K562 (cell line): ENCODE results near the gene SLC39A11. TPM values are rescaled to one million over a fixed set of nuclear protein-coding genes. Genes with fewer than 3 reads are reported as not detected.

ENCODE experiments used
- DPF2 ChIP-seq: fragments of 450-650 bp; IDR thresholded peaks from 2 replicates; pipeline ENCODE4 v1.6.1; 2016
- ERF ChIP-seq: fragments of 450-650 bp; formaldehyde crosslinking; IDR thresholded peaks from 2 replicates; pipeline ENCODE4 v1.4.0; 2020; ENCODE audit warnings: mild to moderate bottlenecking, mixed read lengths
- GATAD2A ChIP-seq: fragments of 450-650 bp; IDR thresholded peaks from 2 replicates; pipeline ENCODE4 v1.6.1; 2017
- GATAD2B ChIP-seq: fragments of 450-650 bp; IDR thresholded peaks from 2 replicates; pipeline ENCODE4 v1.6.1; 2017; ENCODE audit warnings: mild to moderate bottlenecking, borderline replicate concordance
- GMEB1 ChIP-seq: fragments of 250-450 bp; sonication (Bioruptor Pico); IDR thresholded peaks from 2 replicates; pipeline ENCODE4 v1.4.0; 2020; ENCODE audit warnings: mild to moderate bottlenecking
- HNRNPH1 ChIP-seq: fragments of 200-400 bp; formaldehyde crosslinking; optimal IDR thresholded peaks from 2 replicates; pipeline ENCODE3; 2017; ENCODE audit warnings: low read depth, mild to moderate bottlenecking, low read length, moderate library complexity
- HNRNPLL ChIP-seq: fragments of 200-400 bp; formaldehyde crosslinking; IDR thresholded peaks from 2 replicates; pipeline ENCODE4 v1.6.1; 2017; ENCODE audit warnings: low read length, low read depth, mild to moderate bottlenecking; ENCODE audit not compliant: poor library complexity, severe bottlenecking
- PRPF4 ChIP-seq: fragments of 200-400 bp; formaldehyde crosslinking; IDR thresholded peaks from one replicate; pipeline ENCODE4 v1.6.1; 2017; ENCODE audit warnings: low read length, low read depth, mild to moderate bottlenecking; ENCODE audit not compliant: insufficient read depth, poor library complexity, severe bottlenecking
- RAD21 ChIP-seq, 2 experiments: fragments of 250-450 bp in 1 of 2; fragments of 450-650 bp in 1 of 2; sonication (Bioruptor Pico) in 1 of 2; formaldehyde crosslinking in 1 of 2; IDR thresholded peaks in 1 of 2; conservative IDR thresholded peaks in 1 of 2; 2 replicates each; pipeline versions ENCODE4 v1.4.0 to v1.8.0; 2020 to 2022; ENCODE audit warnings: mild to moderate bottlenecking in 2 of 2, moderate library complexity in 1 of 2
- polyA plus RNA-seq, 8 experiments: library from polyadenylated mRNA; depleted of rRNA in 4 of 8; stranded (reverse) in 5 of 8; unstranded in 3 of 8; fragments of >200 nt; fragmentation: Nextera tagmentation in 2 of 8; fragmentation: Illumina TruSeq in 1 of 8; extraction: Ambion mirVana in 2 of 8; extraction: Trizol in 1 of 8; gene quantifications; 2 replicates each; pipeline versions ENCODE4 v1.2.1 to v1.2.3, GENCODE V29; 2011 to 2014; ENCODE audit warnings: inconsistent platforms in 1 of 8, missing spikeins in 1 of 8
- total RNA-seq, 7 experiments: library from RNA; depleted of rRNA in 6 of 7; stranded (reverse); fragments of >200 nt in 6 of 7; fragmentation: Illumina TruSeq in 2 of 7; extraction: Trizol in 2 of 7; gene quantifications; 2 replicates each; pipeline versions ENCODE4 v1.2.1 to v1.2.3, GENCODE V29; 2011 to 2021; ENCODE audit warnings: low replicate concordance in 1 of 7
- TF ChIP-seq, protein P1 (sequence below): fragments of 450-650 bp; IDR thresholded peaks from 2 replicates; pipeline ENCODE4 v1.6.1; 2016; ENCODE audit warnings: mild to moderate bottlenecking, moderate library complexity

SLC39A11 gene
- total and polyA plus RNA-seq, 9 of the 15 experiments (the other 6 are each of a cell fraction or from before 2014, with no cell fraction given) = 10.5 to 26.4 (median 13.4) TPM

GRCh38 chr17:72985882-72986720, 106.4 kb downstream of the SLC39A11 start (continued):
- TF ChIP-seq GMEB1 (no peak), ERF (CRISPR knock-in tag) (no peak), GATAD2A (no peak), RAD21 (CRISPR knock-in tag; conservative IDR thresholded peaks at IDR 0.05 in 1 of 2, IDR thresholded peaks at IDR 0.05 in 1 of 2) (peak; percentile 60 to 85), HNRNPH1 (no peak), PRPF4 (no peak), HNRNPLL (no peak), DPF2 (no peak), GATAD2B (no peak)
- TF ChIP-seq, protein P1, sequence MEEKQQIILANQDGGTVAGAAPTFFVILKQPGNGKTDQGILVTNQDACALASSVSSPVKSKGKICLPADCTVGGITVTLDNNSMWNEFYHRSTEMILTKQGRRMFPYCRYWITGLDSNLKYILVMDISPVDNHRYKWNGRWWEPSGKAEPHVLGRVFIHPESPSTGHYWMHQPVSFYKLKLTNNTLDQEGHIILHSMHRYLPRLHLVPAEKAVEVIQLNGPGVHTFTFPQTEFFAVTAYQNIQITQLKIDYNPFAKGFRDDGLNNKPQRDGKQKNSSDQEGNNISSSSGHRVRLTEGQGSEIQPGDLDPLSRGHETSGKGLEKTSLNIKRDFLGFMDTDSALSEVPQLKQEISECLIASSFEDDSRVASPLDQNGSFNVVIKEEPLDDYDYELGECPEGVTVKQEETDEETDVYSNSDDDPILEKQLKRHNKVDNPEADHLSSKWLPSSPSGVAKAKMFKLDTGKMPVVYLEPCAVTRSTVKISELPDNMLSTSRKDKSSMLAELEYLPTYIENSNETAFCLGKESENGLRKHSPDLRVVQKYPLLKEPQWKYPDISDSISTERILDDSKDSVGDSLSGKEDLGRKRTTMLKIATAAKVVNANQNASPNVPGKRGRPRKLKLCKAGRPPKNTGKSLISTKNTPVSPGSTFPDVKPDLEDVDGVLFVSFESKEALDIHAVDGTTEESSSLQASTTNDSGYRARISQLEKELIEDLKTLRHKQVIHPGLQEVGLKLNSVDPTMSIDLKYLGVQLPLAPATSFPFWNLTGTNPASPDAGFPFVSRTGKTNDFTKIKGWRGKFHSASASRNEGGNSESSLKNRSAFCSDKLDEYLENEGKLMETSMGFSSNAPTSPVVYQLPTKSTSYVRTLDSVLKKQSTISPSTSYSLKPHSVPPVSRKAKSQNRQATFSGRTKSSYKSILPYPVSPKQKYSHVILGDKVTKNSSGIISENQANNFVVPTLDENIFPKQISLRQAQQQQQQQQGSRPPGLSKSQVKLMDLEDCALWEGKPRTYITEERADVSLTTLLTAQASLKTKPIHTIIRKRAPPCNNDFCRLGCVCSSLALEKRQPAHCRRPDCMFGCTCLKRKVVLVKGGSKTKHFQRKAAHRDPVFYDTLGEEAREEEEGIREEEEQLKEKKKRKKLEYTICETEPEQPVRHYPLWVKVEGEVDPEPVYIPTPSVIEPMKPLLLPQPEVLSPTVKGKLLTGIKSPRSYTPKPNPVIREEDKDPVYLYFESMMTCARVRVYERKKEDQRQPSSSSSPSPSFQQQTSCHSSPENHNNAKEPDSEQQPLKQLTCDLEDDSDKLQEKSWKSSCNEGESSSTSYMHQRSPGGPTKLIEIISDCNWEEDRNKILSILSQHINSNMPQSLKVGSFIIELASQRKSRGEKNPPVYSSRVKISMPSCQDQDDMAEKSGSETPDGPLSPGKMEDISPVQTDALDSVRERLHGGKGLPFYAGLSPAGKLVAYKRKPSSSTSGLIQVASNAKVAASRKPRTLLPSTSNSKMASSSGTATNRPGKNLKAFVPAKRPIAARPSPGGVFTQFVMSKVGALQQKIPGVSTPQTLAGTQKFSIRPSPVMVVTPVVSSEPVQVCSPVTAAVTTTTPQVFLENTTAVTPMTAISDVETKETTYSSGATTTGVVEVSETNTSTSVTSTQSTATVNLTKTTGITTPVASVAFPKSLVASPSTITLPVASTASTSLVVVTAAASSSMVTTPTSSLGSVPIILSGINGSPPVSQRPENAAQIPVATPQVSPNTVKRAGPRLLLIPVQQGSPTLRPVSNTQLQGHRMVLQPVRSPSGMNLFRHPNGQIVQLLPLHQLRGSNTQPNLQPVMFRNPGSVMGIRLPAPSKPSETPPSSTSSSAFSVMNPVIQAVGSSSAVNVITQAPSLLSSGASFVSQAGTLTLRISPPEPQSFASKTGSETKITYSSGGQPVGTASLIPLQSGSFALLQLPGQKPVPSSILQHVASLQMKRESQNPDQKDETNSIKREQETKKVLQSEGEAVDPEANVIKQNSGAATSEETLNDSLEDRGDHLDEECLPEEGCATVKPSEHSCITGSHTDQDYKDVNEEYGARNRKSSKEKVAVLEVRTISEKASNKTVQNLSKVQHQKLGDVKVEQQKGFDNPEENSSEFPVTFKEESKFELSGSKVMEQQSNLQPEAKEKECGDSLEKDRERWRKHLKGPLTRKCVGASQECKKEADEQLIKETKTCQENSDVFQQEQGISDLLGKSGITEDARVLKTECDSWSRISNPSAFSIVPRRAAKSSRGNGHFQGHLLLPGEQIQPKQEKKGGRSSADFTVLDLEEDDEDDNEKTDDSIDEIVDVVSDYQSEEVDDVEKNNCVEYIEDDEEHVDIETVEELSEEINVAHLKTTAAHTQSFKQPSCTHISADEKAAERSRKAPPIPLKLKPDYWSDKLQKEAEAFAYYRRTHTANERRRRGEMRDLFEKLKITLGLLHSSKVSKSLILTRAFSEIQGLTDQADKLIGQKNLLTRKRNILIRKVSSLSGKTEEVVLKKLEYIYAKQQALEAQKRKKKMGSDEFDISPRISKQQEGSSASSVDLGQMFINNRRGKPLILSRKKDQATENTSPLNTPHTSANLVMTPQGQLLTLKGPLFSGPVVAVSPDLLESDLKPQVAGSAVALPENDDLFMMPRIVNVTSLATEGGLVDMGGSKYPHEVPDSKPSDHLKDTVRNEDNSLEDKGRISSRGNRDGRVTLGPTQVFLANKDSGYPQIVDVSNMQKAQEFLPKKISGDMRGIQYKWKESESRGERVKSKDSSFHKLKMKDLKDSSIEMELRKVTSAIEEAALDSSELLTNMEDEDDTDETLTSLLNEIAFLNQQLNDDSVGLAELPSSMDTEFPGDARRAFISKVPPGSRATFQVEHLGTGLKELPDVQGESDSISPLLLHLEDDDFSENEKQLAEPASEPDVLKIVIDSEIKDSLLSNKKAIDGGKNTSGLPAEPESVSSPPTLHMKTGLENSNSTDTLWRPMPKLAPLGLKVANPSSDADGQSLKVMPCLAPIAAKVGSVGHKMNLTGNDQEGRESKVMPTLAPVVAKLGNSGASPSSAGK = no peak
